Left lung (tissue), 10 donors: ENCODE measurements around the gene PSORS1C1. TPM values are rescaled to one million over a fixed set of nuclear protein-coding genes. Genes with fewer than 3 reads are reported as not detected.

ENCODE experiments used
- ATAC-seq: fragments of 200-7000 bp; cut with Tn5 transposase; one replicate; pipeline ENCODE4 v1.9.1; 2020; ENCODE audit warnings: moderate library complexity
- DNase-seq, 4 donors: peaks; one replicate each; pipeline ENCODE4 v3.0.0-alpha.2; 2013 to 2020
- H3K27ac ChIP-seq, 2 donors: fragments of 200-600 bp; sonication (generic) in 1 of 2; one replicate each; pipeline versions ENCODE4 v1.5.0 to v1.8.0; 2020 to 2021
- H3K27me3 ChIP-seq, 2 donors: fragments of 200-600 bp; sonication (generic) in 1 of 2; one replicate each; pipeline versions ENCODE4 v1.5.0 to v1.8.0; 2020 to 2021
- H3K36me3 ChIP-seq, 2 donors: fragments of 200-600 bp; sonication (generic) in 1 of 2; one replicate each; pipeline versions ENCODE4 v1.5.0 to v1.8.0; 2020 to 2021
- H3K4me1 ChIP-seq, 2 donors: fragments of 200-600 bp; one replicate each; pipeline ENCODE4 v1.8.0; 2021
- H3K4me3 ChIP-seq, 2 donors: fragments of 200-600 bp; sonication (generic) in 1 of 2; one replicate each; pipeline versions ENCODE4 v1.5.0 to v1.8.0; 2020 to 2021; ENCODE audit warnings: mild to moderate bottlenecking in 1 of 2
- H3K9me3 ChIP-seq, 2 donors: fragments of 200-600 bp; sonication (generic) in 1 of 2; one replicate each; pipeline versions ENCODE4 v1.5.0 to v1.8.0; 2020 to 2021
- intact Hi-C, 2 donors: fragments of 100-400 bp; cut with DNase I; formaldehyde crosslinking; loops; one replicate each; pipeline versions ENCODE4 v1.11.2 to v1.14.2; 2022
- polyA plus RNA-seq, 6 donors: library from polyadenylated mRNA; unstranded; fragments of 120-200 nt; gene quantifications; one replicate each; pipeline ENCODE4 v1.2.1, GENCODE V29; 2013; ENCODE audit not compliant: insufficient read length in 6 of 6
- total RNA-seq, 2 donors: library from RNA; stranded (reverse); fragmentation: NEBNext Ultra II Directional; extraction: Animal tissue kit (Norgen Biotek cat#: 25700); gene quantifications; one replicate each; pipeline ENCODE4 v1.2.1, GENCODE V29; 2021
- TF ChIP-seq, protein P1 (sequence below), 2 donors: fragments of 200-600 bp; sonication (generic) in 1 of 2; IDR thresholded peaks; one replicate each; pipeline versions ENCODE4 v1.5.0 to v1.8.0; 2021; ENCODE audit warnings: antibody characterized with exemption in 2 of 2
- donor health status: DM: no; HTN: yes; CAD: no.
- donor health status: DM: no; HTN: no; CAD: no.

Gene PSORS1C1
- total and polyA plus RNA-seq, 8 donors: 0.09 to 11.7 (median 0.58) TPM

DNA sequence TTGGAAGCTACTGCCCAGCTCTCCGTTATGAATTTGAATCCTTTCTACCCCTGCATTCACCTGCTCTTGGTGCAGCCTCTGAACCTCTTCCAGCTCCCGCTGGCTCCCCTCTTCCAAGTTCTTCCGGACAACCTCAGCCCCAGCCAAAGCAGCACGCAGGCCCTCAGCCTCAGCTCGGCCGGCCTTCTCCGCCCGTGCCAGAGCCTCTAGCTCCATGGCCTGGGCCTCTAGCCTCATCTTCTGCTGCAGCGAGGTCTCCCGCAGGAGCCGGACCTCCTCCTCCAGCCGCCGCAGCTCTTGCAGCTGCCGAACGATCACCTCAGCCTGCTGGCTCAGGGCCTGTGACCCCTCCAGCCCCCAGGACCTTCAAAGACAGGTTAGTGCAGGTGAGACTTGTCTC lies 39.8 kb downstream of the PSORS1C1 start:
- H3K4me3 ChIP-seq: no peak overlapping the region
- no peak for DNase-seq
- H3K27ac ChIP-seq: no peak overlapping the region
- intact Hi-C loops: no loop called here
- H3K36me3 ChIP-seq: peaks cover 0 to 33% of the 10 kb centered on the region in 2 donors
- no peak for ATAC-seq
- TF ChIP-seq, protein P1, sequence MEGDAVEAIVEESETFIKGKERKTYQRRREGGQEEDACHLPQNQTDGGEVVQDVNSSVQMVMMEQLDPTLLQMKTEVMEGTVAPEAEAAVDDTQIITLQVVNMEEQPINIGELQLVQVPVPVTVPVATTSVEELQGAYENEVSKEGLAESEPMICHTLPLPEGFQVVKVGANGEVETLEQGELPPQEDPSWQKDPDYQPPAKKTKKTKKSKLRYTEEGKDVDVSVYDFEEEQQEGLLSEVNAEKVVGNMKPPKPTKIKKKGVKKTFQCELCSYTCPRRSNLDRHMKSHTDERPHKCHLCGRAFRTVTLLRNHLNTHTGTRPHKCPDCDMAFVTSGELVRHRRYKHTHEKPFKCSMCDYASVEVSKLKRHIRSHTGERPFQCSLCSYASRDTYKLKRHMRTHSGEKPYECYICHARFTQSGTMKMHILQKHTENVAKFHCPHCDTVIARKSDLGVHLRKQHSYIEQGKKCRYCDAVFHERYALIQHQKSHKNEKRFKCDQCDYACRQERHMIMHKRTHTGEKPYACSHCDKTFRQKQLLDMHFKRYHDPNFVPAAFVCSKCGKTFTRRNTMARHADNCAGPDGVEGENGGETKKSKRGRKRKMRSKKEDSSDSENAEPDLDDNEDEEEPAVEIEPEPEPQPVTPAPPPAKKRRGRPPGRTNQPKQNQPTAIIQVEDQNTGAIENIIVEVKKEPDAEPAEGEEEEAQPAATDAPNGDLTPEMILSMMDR (IDR thresholded peaks at IDR 0.05): no peak
- H3K4me1 ChIP-seq: peaks cover 6 to 18% of the 10 kb centered on the region in 2 donors
- H3K27me3 ChIP-seq: no peaks in the 10 kb centered on the region
- H3K9me3 ChIP-seq: no peaks in the 10 kb centered on the region

DNA sequence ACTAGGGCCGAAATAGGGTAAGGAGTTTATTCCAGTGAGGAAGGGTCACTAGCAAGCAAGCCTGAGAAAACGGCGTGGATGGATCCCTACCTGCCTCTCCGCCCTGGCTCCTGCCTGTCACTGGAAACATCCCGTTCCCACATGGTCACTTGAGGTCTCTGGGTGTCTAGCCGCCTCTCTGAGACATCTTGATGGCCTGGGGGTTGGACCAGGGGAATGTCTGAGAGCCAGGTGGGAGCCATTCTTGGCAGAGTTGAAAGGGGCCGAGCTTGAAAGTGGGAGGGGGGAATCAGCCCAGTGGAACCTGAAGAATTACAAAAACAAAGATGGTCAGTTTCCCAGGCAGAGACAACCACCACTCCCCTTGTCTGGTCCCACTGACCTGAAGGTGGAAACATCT lies 42.0 kb downstream of the PSORS1C1 start:
- DNase-seq (no peak), ATAC-seq (no peak)
- intact Hi-C loops: no loop called here
- Histone ChIP-seq H3K4me3 (no peak overlapping the region), H3K9me3 (no peaks in the 10 kb centered on the region), H3K27me3 (no peaks in the 10 kb centered on the region), H3K36me3 (peaks cover 0 to 16% of the 10 kb centered on the region in 2 donors), H3K4me1 (peaks cover 7 to 24% of the 10 kb centered on the region in 2 donors), H3K27ac (no peak overlapping the region)
- TF ChIP-seq, protein P1 (IDR thresholded peaks at IDR 0.05): no peak

DNA sequence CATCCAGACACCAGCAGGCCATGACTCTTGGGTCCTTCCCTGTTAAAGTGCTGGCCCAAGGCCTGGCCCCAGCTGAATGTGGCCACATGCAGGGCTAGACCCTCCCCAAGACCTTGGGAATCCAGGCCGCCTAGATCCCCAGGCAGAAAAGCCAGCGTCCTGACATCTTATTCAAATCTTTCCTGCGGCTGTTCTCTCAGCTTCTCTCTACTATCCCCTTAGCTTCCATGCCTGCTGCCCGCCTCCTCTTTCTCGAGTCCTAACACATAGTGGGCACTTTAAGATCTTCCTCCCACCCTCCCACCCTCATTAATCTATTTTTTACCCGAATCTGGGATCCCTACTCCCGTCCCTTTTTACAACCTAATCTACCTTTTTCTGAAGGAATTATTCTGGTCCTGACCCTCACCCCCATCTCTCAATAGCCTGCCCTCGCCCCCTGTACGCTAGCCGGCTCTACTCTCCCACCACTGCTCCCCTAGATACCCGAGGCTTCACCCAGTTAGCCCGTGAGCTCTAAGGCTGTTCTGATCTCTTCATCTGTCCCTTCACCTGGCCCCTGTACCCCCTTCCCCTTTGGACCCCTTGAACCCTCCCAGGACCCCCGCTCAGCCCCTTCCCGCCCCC lies 43.0 kb downstream of the PSORS1C1 start, which contains the start of gene CCHCR1:
TSS of gene CCHCR1 (minus strand) at position 290 of the 627 bp plus-strand sequence. CDS start at position 88, 202 bp downstream.
- intact Hi-C loops: no loop called here
- H3K27ac ChIP-seq: peak within 1 kb of the TSS; percentile 59 to 73
- no peaks in the 10 kb centered on the region for H3K9me3 ChIP-seq
- H3K4me3 ChIP-seq: peak within 1 kb of the TSS; percentile 57 to 83
- TF ChIP-seq, protein P1 (IDR thresholded peaks at IDR 0.05): no peak
- ATAC-seq (no peak), DNase-seq (no peak)
- H3K36me3 ChIP-seq: peaks cover 0 to 23% of the 10 kb centered on the region in 2 donors
- peaks cover 7 to 24% of the 10 kb centered on the region in 2 donors for H3K4me1 ChIP-seq
- no peaks in the 10 kb centered on the region for H3K27me3 ChIP-seq

DNA sequence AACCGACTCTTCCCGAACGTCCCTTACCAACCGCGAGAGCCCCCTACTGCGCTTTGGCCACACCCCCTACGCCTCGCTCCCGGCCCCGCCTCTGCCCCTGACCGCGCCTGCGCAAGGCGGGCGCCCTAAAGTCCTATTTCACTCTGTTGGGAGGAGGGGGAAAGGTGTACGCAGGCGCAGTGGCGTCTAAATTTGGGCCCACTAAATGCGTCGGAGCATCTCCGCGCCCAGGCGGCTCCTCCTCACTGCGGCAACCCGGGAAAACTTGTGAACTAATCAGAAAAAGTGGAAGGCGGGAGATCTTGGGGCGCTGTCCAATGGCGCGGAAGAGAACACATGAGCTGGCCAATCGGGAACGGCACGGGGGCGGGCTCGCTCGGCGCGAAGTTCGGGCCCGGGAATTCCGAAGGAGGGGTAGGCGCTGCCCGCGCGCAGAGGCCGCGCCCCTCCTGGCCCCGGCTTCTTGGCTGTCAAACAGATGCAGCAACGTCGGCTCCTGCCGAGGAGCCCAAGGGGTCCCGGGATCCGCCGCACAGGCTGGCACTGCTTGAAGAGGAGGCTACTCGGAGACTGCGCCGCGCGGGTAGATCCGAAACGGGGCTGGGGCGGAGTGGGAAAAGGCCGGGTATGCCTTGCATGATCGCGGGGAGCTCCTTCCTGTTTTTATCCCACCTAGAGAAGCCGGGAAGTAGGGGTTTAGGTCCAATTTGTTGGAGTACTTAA lies 43.7 kb downstream of the PSORS1C1 start, which contains the start of gene TCF19:
TSS of gene TCF19 (plus strand) at position 450 of the 723 bp plus-strand sequence. CDS start 881 bp downstream, outside the sequence.
- Histone ChIP-seq H3K27ac (peak within 1 kb of the TSS; percentile 59 to 73), H3K4me1 (peaks cover 7 to 24% of the 10 kb centered on the region in 2 donors), H3K9me3 (no peaks in the 10 kb centered on the region)

More for the DNA sequence above, 43.7 kb downstream of the PSORS1C1 start, which contains the start of gene TCF19:
- DNase-seq: peak; percentile 98 to 100 (median 100)
- Histone ChIP-seq H3K4me3 (peak within 1 kb of the TSS; percentile 57 to 83), H3K36me3 (peaks cover 0 to 29% of the 10 kb centered on the region in 2 donors), H3K27me3 (no peaks in the 10 kb centered on the region)
- intact Hi-C loops: no loop called here
- TF ChIP-seq, protein P1 (IDR thresholded peaks at IDR 0.05): no peak
- ATAC-seq: peak; percentile 97
